HCT116 (cell line): Measurements from ENCODE around the gene HORMAD1. TPM values are rescaled to one million over a fixed set of nuclear protein-coding genes. Genes with fewer than 3 reads are reported as not detected.
"Not testable (repeated sequence)": the region's sequence is repeated elsewhere in the genome, so short reads cannot be mapped to it uniquely, and the experiment has no call there.

Source experiments
- ATAC-seq: fragments of 200-7000 bp; cut with Tn5 transposase; 2 replicates; pipeline ENCODE4 v1.9.1; 2020; ENCODE audit warnings: mild to moderate bottlenecking, moderate library complexity
- BruUV-seq: library from RNA; stranded (reverse); fragments of 400-500 nt; replicated peaks from 2 replicates; lab custom pipeline; 2021; lab: Mats Ljungman, UMichigan
- CTCF ChIA-PET: fragments of 300-600 bp; sonication (Branson Sonifier 250); formaldehyde crosslinking; loops from one replicate; lab custom pipeline; 2021; ENCODE audit warnings: antibody characterized with exemption; lab: Charles Lee
- POLR2A ChIA-PET: fragments of 300-600, 350-600 bp; sonication (Branson Sonifier 250); formaldehyde crosslinking; loops from one replicate; lab custom pipeline; 2021; ENCODE audit warnings: antibody characterized with exemption; lab: Charles Lee
- RAD21 ChIA-PET, 2 experiments: fragments of 300-600 bp; sonication (Branson Sonifier 250); formaldehyde crosslinking; loops; one replicate each; lab custom pipeline; 2023; ENCODE audit warnings: low total read pairs in 2 of 2; ENCODE audit not compliant: uncharacterized antibody in 2 of 2, unreplicated experiment in 2 of 2, low non-redundant PET in 1 of 2; lab: Charles Lee
- DNase-seq: peaks from one replicate; pipeline ENCODE4 v3.0.0-alpha.2; 2010; ENCODE audit warnings: low read depth, low spot score
- H2AFZ ChIP-seq: fragments of 200-600 bp; shearing (Covaris generic), sonication (generic); 2 replicates; pipeline ENCODE4 v1.6.1; 2017; ENCODE audit warnings: low read depth, mixed run types, mixed read lengths, antibody characterized with exemption, low read length; ENCODE audit not compliant: poor library complexity, severe bottlenecking
- H3K27ac ChIP-seq: 2 replicates; pipeline ENCODE4 v1.5.1; 2012; ENCODE audit warnings: low read depth, low read length
- H3K27me3 ChIP-seq: fragments of 200-600 bp; sonication (generic); 2 replicates; pipeline ENCODE4 v1.6.1; 2016; ENCODE audit warnings: mixed run types, low read length, mixed read lengths; ENCODE audit not compliant: insufficient read depth
- H3K36me3 ChIP-seq, 2 experiments: fragments of 200-500 bp in 1 of 2; fragments of 200-600 bp in 1 of 2; sonication (Bioruptor generic) in 1 of 2; sonication (generic) in 1 of 2; 2 replicates each; pipeline versions ENCODE4 v1.5.1 to v1.6.1; 2014 to 2016; ENCODE audit warnings: low read length in 2 of 2, inconsistent platforms in 1 of 2, mixed read lengths in 1 of 2, mixed run types in 1 of 2; ENCODE audit not compliant: insufficient read depth in 2 of 2, control insufficient read depth in 1 of 2
- H3K4me1 ChIP-seq, 2 experiments: fragments of 200-600 bp in 1 of 2; sonication (generic) in 1 of 2; 2 replicates each; pipeline versions ENCODE4 v1.5.1 to v1.6.1; 2012 to 2017; ENCODE audit warnings: low read length in 2 of 2, inconsistent platforms in 1 of 2, mild to moderate bottlenecking in 1 of 2, mixed read lengths in 1 of 2, mixed run types in 1 of 2, moderate library complexity in 1 of 2; ENCODE audit not compliant: insufficient read depth in 2 of 2, control insufficient read depth in 1 of 2
- H3K4me2 ChIP-seq: fragments of 200-600 bp; sonication (generic); 2 replicates; pipeline ENCODE4 v1.6.1; 2017; ENCODE audit warnings: mixed run types, low read length, mixed read lengths
- H3K4me3 ChIP-seq, 2 experiments: fragments of 200-600 bp in 1 of 2; sonication (generic) in 1 of 2; replicated peaks in 1 of 2; 2 replicates each; pipeline ENCODE4 v1.5.1; 2011 to 2016; ENCODE audit warnings: low read length in 2 of 2, control low read depth in 1 of 2, low read depth in 1 of 2, mild to moderate bottlenecking in 1 of 2, mixed read lengths in 1 of 2, mixed run types in 1 of 2
- H3K79me2 ChIP-seq: fragments of 200-600 bp; sonication (generic); 2 replicates; pipeline ENCODE4 v1.6.1; 2017; ENCODE audit warnings: mild to moderate bottlenecking, mixed run types, low read length, moderate library complexity, mixed read lengths; ENCODE audit not compliant: insufficient read depth
- H3K9ac ChIP-seq: fragments of 200-600 bp; sonication (generic); 2 replicates; pipeline ENCODE4 v1.6.1; 2016; ENCODE audit warnings: low read length, mixed read lengths
- H3K9me2 ChIP-seq: fragments of 200-600 bp; sonication (generic), shearing (Covaris generic); 2 replicates; pipeline ENCODE4 v1.6.1; 2017; ENCODE audit warnings: mixed run types, mild to moderate bottlenecking, moderate library complexity; ENCODE audit not compliant: insufficient read depth
- H3K9me3 ChIP-seq, 2 experiments: fragments of 200-500 bp in 1 of 2; fragments of 200-600 bp in 1 of 2; sonication (Bioruptor generic) in 1 of 2; sonication (generic) in 1 of 2; 2 replicates each; pipeline ENCODE4 v1.6.1; 2014 to 2017; ENCODE audit warnings: low read length in 2 of 2, mixed read lengths in 2 of 2, inconsistent platforms in 1 of 2, low read depth in 1 of 2, mild to moderate bottlenecking in 1 of 2, mixed run types in 1 of 2, moderate library complexity in 1 of 2; ENCODE audit not compliant: control insufficient read depth in 1 of 2, insufficient read depth in 1 of 2
- H4K20me1 ChIP-seq: fragments of 200-600 bp; sonication (generic), shearing (Covaris generic); 2 replicates; pipeline ENCODE4 v1.6.1; 2017; ENCODE audit warnings: mixed run types, mild to moderate bottlenecking, moderate library complexity; ENCODE audit not compliant: insufficient read depth
- CBX3 ChIP-seq: IDR thresholded peaks from 2 replicates; pipeline ENCODE4 v1.6.1; 2012; ENCODE audit warnings: low read depth
- CTCF ChIP-seq, 3 experiments: fragments of 200-600 bp in 1 of 3; sonication (generic) in 1 of 3; IDR thresholded peaks in 2 of 3; conservative IDR thresholded peaks in 1 of 3; 2 replicates each; pipeline ENCODE4 v1.5.1; 2012 to 2017; ENCODE audit warnings: low read depth in 2 of 3, low read length in 2 of 3, antibody characterized with exemption in 1 of 3, borderline replicate concordance in 1 of 3, control low read depth in 1 of 3, mild to moderate bottlenecking in 1 of 3, mixed read lengths in 1 of 3, mixed run types in 1 of 3, moderate library complexity in 1 of 3; ENCODE audit not compliant: insufficient read depth in 1 of 3
- POLR2AphosphoS5 ChIP-seq: IDR thresholded peaks from 2 replicates; pipeline ENCODE4 v1.6.1; 2011; ENCODE audit warnings: mild to moderate bottlenecking, low read depth, low read length, moderate library complexity
- ZBTB33 ChIP-seq: IDR thresholded peaks from 2 replicates; pipeline ENCODE4 v1.6.1; 2011; ENCODE audit warnings: mild to moderate bottlenecking, low read length, moderate library complexity; ENCODE audit not compliant: insufficient replicate concordance; ENCODE audit errors: extremely low read depth
- intact Hi-C: fragments of 100-400 bp; cut with micrococcal nuclease; formaldehyde crosslinking; loops from 2 replicates; pipeline ENCODE4 v1.10.0; 2022
- total RNA-seq: library from RNA; stranded (reverse); gene quantifications from one replicate; pipeline ENCODE4 v1.2.1, GENCODE V29; 2021; ENCODE audit not compliant: unreplicated experiment

The HORMAD1 gene
- total RNA-seq, 1 experiment from 2014 or later = not detected

- Histone ChIP-seq H3K36me3 (no peaks in the 10 kb centered on the region), H3K4me2 (no peak overlapping the region), H3K9me2 (no peaks in the 10 kb centered on the region), H3K9me3 (no peaks in the 10 kb centered on the region), H3K4me1 (no peaks in the 10 kb centered on the region), H3K4me3 (no peak overlapping the region), H4K20me1 (no peaks in the 10 kb centered on the region), H2AFZ (no peak overlapping the region), H3K79me2 (no peaks in the 10 kb centered on the region), H3K27ac (no peak overlapping the region), H3K9ac (no peak overlapping the region), H3K27me3 (no peaks in the 10 kb centered on the region)
- DNase-seq (no peak), ATAC-seq (no peak)
- ChIA-PET RAD21 (no interaction called here), POLR2A (no interaction called here), CTCF (no interaction called here)
- TF ChIP-seq CBX3 = no peak
- no peak for TF ChIP-seq ZBTB33
- no peak for TF ChIP-seq CTCF (IDR thresholded peaks at IDR 0.05 in 2 of 3, conservative IDR thresholded peaks at IDR 0.05 in 1 of 3; ENCODE audit: borderline replicate concordance in 1 of 3, insufficient read depth in 1 of 3, low read depth in 2 of 3, low read length in 2 of 3)
- TF ChIP-seq POLR2AphosphoS5 = no peak
- intact Hi-C loops = no loop called here
- BruUV-seq = no TSS peak
Observed at GRCh38 chr1:150718225-150718891, 2.3 kb downstream of the HORMAD1 start.

GRCh38 chr1:150709031-150709430, 11.7 kb downstream of the HORMAD1 start:
- H3K4me2 ChIP-seq, H3K9me2 ChIP-seq, H3K4me3 ChIP-seq, ATAC-seq, intact Hi-C loops, H3K36me3 ChIP-seq, H3K79me2 ChIP-seq, H3K4me1 ChIP-seq, CTCF ChIA-PET, H3K27me3 ChIP-seq, H3K27ac ChIP-seq, RAD21 ChIA-PET, H3K9me3 ChIP-seq, H3K9ac ChIP-seq, DNase-seq, POLR2A ChIA-PET, H4K20me1 ChIP-seq, BruUV-seq: not testable (repeated sequence)
- H2AFZ ChIP-seq = peak overlapping the region; percentile 69
